ENCODE results near the gene ANKH.

Gene ANKH

DNA sequence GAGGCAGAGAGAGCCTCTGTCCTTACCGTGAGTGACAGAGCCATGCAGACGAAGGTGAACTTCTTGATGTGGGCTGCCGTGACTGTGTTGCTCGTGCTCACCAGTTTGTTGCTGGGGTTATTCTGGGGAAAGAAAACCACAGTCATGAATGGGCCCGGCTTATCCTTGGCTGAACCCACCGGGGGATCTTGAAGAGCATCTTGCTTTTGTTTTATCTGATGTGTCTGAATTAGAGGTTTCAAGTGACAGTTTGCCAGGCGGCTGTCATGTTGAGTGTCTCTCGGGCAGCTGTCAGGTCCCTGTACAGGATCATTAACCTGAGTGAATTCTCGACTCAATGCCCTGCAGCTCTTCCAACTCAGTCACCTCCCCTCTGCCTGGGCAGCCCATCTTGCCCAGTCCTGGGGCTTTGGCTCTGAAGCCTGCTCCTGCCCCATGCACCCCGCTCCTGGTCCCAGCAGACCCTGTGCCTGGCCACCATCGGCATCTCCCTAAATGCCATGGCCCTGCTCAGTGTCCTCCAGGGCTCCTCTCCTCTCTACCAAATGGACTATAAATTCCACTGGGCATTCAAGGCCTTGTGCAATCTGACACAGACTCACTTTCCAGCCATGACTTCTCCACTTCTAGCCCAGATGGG is 129.7 kb downstream of the ANKH start:
- no peak for DNase-seq (ENCODE audit: insufficient read length, low spot score)

DNA sequence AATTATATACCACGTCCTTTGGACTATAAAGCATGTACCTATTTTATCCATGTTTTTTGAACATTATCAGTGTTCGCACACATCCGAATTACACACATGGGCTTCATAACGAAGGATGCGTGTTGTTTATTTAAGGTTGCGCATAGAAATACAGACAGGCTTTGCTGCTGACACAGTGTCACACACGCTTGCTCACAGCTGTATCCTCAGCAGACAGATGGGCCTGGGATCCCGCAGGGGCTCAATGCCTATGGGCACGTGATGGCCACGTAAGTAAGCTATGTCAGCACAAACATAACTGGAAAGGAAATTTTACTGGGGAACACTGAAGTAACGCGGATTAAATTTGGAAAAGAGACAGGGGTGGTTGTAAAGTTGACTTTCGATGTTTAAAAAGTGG is 130.4 kb downstream of the ANKH start:
- FAIRE-seq (no peak), DNase-seq (ENCODE audit: insufficient read length, low spot score) (no peak)

More for the DNA sequence above, 129.7 kb downstream of the ANKH start:
- FAIRE-seq = no peak

- DNase-seq (ENCODE audit: insufficient read length, low spot score) (no peak), FAIRE-seq (no peak)
These were observed 131.6 kb downstream of the ANKH start for GRCh38 chr5:14739981-14740380.

DNA sequence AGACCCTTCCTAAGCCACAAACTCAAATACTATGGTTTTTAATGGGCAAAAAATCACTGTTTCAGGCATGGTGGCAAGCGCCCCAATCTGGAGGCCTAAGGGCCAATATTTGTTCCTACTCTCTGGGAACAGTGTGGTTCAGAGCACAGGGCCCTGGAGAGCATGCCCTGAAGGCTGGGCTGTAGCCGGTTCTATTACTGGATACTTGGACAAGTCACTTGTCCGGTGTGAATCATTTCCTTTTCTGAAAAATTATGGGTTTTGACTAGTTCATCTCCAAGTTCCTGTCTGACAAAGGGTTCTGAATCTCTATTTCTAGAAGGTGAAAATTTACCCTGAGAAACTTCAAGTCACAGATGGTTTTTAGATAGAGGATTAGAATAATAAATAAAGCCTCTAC is 132.0 kb downstream of the ANKH start:
- FAIRE-seq (no peak), DNase-seq (ENCODE audit: insufficient read length, low spot score) (no peak)

- no peak for FAIRE-seq
These were observed 133.5 kb downstream of the ANKH start for GRCh38 chr5:14738050-14738449.

DNA sequence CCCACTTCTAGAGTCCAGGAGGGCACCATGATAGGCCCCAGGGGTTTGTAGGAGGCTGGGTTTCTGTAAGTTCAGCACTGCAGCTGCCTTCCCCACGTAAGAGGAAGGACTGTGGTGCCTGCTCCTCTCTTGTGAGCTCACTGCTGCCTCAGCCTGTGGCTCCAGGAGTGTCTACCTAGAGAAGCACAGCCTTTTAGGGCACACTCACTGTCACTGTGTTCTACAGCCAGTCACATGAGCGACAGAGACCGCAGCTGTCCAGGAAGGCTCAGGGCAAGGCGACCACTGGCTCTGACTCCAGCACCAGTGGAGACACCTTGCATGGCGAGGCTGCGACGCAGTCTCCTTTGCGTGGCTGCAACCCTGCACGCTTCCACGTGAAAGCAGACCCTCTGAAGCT is 134.3 kb downstream of the ANKH start:
- FAIRE-seq (no peak), DNase-seq (ENCODE audit: insufficient read length, low spot score) (no peak)

More at GRCh38 chr5:14738050-14738449, 133.5 kb downstream of the ANKH start:
- DNase-seq (ENCODE audit: insufficient read length, low spot score) = no peak

DNA sequence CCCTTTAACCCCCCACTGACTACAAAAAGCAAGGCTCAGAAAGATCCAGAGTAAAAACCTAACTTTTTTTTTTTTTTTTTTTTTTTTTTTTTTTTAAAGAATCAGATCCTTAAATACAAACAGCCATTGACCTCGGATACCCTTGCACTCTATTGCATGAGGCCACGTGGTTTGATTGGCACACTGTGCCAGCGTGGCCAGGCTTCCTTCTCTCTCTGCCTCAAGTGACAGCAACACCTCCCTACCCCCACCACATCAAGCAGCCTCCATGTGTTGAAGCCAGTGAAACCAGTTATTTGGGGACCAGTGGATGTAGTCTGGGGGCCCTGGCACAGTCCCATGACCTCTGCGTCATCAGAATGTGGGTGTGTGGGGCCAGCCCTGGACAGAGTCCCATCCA is 135.6 kb downstream of the ANKH start:
- FAIRE-seq (no peak), DNase-seq (ENCODE audit: insufficient read length, low spot score) (no peak)

DNA sequence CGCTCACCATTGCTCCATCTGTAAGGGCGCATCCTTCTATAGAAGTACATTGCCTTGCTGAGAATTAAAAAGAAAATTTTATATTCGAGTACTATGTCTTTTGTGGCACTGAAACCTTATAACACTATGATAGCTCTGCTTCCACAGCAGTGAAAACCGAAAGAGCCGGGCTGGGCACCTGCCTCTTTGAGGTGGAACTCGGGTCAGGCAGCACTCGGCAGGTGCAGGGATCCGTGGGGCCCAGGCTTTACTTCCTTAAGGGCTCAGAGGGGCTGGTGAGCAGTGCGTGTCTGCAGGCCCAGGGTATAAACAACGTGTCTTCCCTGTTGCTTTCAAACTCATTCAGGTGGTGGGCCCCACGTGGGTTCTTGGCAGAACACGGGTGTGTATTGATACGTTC is 137.2 kb downstream of the ANKH start:
- no peak for FAIRE-seq
- DNase-seq (ENCODE audit: insufficient read length, low spot score) = no peak

- DNase-seq (ENCODE audit: insufficient read length, low spot score) (no peak), FAIRE-seq (no peak)
These were observed 137.9 kb downstream of the ANKH start for GRCh38 chr5:14733661-14734060.

- FAIRE-seq (no peak), DNase-seq (ENCODE audit: insufficient read length, low spot score) (no peak)
These were observed 138.6 kb downstream of the ANKH start for GRCh38 chr5:14732991-14733390.

DNA sequence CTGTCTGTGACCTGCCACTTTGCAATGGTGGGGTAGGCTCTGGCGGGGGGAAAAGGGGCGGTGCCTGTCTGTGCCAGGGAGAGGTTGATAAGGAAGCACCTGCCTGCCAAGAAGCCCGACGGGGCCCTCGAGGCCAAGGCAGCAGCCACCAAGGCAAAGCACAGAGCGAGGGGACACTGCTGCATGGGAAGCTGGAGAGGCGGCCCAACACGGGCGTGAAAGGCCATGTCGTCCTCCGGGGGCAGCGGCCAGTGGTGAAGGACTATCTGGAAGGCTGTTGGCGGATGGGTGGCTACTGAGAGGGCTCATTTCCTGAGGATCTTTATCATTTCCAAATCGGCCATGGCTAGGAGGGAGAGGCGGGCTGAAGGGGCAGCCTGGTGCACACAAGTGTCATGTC is 140.7 kb downstream of the ANKH start:
- FAIRE-seq (no peak), DNase-seq (ENCODE audit: insufficient read length, low spot score) (no peak)

GRCh38 chr5:14730466-14730865 is 141.1 kb downstream of the ANKH start:
- FAIRE-seq = no peak
- no peak for DNase-seq (ENCODE audit: insufficient read length, low spot score)

DNA sequence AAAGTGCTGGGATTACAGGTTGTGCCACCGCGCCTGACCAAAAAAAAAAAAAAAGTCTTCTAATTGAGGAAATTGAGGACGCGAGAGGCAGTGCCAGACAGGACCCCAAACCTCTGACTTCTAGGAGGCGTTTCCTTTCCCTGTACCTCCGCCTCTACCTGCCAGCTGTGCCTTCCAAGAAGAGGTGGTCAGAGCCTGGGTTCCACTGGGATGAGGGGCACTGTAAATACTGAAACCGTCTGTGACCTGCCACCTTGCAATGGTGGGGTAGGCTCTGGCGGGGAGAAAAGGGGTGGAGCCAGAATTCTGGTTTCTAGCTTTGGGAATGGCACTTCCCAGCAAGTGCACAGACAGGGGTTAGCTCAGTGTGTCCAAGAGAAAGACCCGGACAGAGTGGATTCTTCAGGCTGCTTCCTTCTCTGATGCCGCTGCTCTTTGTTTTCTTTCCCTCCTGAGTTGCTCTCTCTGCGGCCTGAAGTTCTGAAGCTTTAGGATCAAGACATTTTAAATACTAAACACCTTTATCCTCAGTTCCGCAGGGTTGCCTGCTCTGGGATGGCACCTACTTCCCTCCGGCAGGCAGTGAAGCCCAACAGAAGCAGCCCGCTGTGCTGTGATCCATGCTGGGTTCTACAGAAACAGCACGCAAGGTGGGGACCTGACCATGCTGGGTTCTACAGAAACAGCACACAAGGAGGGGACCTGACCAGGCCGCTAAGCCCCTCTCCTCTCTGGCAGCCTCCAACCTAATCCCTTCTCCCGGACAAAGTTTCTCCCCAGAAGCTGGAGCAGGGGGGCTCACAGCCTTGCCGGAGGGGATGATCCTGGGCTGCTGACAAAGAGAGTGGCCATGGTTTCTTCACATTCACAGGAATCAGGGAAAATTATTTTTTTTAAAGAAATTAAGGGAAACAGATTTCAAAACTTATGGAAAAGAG is 141.9 kb downstream of the ANKH start:
- FAIRE-seq = no peak

GRCh38 chr5:14728459-14728938 is 143.1 kb downstream of the ANKH start:
- DNase-seq (ENCODE audit: insufficient read length, low spot score) (no peak), FAIRE-seq (no peak)

More for the DNA sequence above, 141.9 kb downstream of the ANKH start:
- no peak for DNase-seq (ENCODE audit: insufficient read length, low spot score)

GRCh38 chr5:14727928-14728458 is 143.6 kb downstream of the ANKH start:
- no peak for DNase-seq (ENCODE audit: insufficient read length, low spot score)
- FAIRE-seq = no peak

DNA sequence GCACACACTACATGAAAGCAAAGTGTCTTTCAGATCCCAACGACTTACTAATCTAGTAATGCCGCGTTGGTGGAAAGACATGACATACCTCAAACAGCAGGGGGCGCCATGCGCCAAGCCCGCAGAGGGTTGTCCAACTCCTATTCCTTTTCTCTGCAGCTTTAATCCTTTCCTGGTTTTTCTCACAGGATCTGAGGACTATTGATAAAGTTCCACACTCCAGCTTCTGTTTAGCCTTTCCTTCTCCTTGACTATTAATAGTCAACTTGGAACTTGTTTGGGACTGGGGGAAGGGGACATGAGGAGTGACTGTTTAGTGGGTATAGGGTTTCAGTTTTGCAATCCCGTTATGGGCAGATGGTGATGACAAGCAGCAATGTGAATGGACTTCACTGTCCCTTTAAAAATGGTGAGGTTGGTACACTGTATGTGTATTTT is 144.1 kb downstream of the ANKH start:
- FAIRE-seq = peak; percentile 88
- DNase-seq (ENCODE audit: insufficient read length, low spot score) = peak; percentile 54

- FAIRE-seq = no peak
- no peak for DNase-seq (ENCODE audit: insufficient read length, low spot score)
These were observed 145.3 kb downstream of the ANKH start for GRCh38 chr5:14726066-14726838.

DNA sequence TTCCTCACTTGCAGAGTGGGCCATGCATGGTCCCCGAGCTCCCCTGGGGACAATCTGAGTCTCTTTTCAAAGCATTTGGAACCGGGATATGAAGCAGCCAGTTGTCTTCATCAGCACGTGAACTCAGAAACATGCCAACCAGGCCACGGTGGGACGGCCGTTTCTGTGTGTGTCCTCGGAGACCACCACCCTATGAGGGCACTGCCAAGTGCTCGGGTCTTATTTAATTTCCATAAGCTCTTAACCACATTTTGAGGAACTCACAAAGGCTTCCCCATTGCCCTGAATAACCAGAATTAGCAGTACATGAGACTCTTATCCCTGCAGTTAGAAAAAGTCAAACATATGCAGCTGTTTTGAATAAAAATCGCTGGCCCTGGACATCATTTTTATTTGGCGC is 146.9 kb downstream of the ANKH start:
- no peak for DNase-seq (ENCODE audit: insufficient read length, low spot score)
- FAIRE-seq = no peak

GRCh38 chr5:14723701-14724132 is 147.9 kb downstream of the ANKH start:
- FAIRE-seq (no peak), DNase-seq (ENCODE audit: insufficient read length, low spot score) (no peak)

DNA sequence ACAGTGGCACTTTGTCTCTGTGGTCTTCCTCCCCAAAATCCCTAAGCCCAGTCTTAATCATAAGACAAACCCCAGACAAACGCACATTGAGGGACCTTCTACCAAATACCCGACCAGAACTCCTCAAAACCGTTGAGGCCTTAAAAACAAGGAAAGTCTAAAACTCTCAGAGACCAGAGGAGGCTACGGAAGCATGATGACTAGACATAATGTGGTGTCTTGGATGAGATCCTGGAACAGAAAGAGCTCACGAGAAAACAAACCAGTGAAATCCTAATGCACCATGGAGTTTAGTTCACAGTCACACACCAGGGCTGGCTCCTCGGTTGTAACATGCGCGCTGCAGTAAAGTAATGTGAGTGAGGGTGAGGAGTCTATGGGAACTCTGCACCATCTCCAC is 148.7 kb downstream of the ANKH start:
- no peak for DNase-seq (ENCODE audit: insufficient read length, low spot score)
- FAIRE-seq = no peak

Measured in GM19239 (cell line).